WI38 (cell line): Measurements from ENCODE around the gene MAD2L2.

Experiments
- H3K4me3 ChIP-seq: 2 replicates; pipeline ENCODE4 v1.5.1; 2011; ENCODE audit warnings: low read depth, mild to moderate bottlenecking, control low read depth, low read length
- CTCF ChIP-seq: IDR thresholded peaks from 2 replicates; pipeline ENCODE4 v1.5.1; 2012; ENCODE audit warnings: low read depth, mild to moderate bottlenecking, control low read depth, low read length

The MAD2L2 gene

DNA sequence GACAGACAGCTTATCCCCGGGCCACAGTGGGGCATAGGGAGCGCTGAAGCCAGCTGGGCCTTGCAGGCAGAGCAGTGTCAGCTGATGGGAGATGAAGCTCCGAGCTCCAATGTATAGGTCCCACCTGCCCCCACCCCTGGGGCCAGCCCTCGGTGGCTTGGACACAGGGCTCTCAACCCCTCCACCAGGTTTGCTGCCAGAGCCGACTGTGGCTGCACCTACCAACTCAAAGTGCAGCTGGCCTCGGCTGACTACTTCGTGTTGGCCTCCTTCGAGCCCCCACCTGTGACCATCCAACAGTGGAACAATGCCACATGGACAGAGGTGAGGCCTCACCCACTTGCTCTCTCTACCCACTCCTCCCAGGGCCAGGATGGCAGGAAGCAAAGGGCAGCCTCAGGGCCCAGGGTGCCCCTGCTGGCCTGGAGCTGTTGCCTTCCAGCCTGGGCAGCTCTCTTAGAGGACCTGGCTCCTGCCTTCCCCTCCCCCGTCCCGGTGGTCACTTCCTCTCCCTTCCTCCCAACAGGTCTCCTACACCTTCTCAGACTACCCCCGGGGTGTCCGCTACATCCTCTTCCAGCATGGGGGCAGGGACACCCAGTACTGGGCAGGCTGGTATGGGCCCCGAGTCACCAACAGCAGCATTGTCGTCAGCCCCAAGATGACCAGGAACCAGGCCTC is 7.7 kb downstream of the MAD2L2 start:
- no peak for TF ChIP-seq CTCF
- no peak overlapping the region for H3K4me3 ChIP-seq

DNA sequence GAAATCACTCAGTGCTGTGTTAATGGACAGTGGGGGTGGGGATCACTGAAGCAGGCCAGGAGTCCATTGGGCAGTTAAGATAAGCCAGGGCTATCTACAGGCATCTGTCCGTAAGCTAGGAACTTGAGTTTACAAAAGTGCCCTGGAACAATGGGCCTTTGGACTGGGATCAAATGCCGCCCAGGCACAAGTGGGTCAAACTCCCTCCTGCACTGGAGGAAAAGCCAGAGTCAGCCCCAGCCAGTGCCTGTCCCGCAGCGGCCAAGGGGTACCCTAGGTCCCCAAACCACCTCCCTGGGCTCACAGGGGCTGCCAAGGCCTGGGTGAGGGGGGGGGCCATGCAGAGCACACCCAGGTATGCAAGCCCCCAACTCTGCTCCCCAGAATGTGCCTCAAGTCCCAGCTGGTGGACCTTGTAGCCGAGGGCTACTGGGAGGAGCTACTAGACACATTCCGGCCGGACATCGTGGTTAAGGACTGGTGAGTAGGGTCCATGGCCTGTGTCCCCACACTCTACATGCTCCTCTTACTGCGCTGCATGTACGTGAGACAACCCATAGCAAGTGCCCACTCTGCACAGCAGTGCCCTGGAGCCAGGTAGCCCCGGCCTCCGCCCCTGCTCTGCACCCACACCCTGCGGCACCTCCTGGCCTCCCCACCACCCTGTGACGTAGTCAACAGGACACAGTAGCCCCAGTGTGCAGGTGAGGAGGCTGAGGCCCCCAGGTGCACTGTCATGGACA is 9.2 kb downstream of the MAD2L2 start:
- no peak for TF ChIP-seq CTCF
- H3K4me3 ChIP-seq = no peak overlapping the region

- no peak overlapping the region for H3K4me3 ChIP-seq
- TF ChIP-seq CTCF = no peak
These were observed 9.8 kb downstream of the MAD2L2 start for GRCh38 chr1:11671205-11671543.

DNA sequence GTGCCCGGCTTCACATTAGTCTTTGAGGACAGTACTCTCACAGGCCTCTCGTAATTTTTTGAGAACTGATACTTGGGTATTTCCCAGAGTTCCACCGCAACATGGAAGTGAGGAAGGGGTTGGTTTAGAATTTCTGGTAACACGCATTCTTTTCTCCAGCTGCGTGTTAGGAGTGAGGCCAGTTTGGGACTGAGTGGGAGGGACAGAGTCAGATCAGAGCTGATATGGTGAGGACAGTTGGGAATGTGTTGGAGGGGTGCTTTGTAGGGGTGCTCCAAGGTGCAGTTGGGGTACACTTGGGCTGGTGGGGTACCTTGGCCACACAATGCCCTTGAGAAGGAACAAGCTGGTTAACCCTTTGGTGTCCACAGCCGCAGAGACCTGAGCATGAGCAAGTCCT is 10.2 kb downstream of the MAD2L2 start:
- no peak overlapping the region for H3K4me3 ChIP-seq
- TF ChIP-seq CTCF = no peak

DNA sequence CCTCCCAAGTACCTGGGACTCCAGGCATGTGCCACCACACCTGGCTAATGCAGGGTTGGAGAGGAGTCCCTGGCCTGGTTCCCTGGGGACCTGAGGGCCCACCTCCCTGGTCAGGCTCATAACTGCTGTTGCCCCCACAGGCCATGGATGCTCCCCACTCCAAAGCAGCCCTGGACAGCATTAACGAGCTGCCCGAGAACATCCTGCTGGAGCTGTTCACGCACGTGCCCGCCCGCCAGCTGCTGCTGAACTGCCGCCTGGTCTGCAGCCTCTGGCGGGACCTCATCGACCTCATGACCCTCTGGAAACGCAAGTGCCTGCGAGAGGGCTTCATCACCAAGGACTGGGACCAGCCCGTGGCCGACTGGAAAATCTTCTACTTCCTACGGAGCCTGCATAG is 12.4 kb downstream of the MAD2L2 start:
- TF ChIP-seq CTCF = no peak

GRCh38 chr1:11664336-11665065 is 16.4 kb downstream of the MAD2L2 start:
- no peak for TF ChIP-seq CTCF
- H3K4me3 ChIP-seq = peak overlapping the region; percentile 50

More for the DNA sequence above, 12.4 kb downstream of the MAD2L2 start:
- no peak overlapping the region for H3K4me3 ChIP-seq

GRCh38 chr1:11661103-11661502 is 19.8 kb downstream of the MAD2L2 start:
- H3K4me3 ChIP-seq = no peak overlapping the region
- no peak for TF ChIP-seq CTCF
